Memory B cell (primary cell): ENCODE results near the gene SLC4A2.

Experiments used
- ATAC-seq: fragments of 150-1000 bp; cut with Tn5 transposase; 2 replicates; pipeline ENCODE4 v1.10.0; 2021; ENCODE audit warnings: low read depth, mild to moderate bottlenecking, moderate library complexity
- DNase-seq, 2 donors: peaks; one replicate each; pipeline ENCODE4 v3.0.0; 2022; ENCODE audit warnings: low spot score in 2 of 2
- H3K27ac Mint-ChIP-seq: one replicate; pipeline ENCODE4 v1.8.0; 2022; ENCODE audit warnings: mild to moderate bottlenecking, moderate library complexity, mixed read lengths
- H3K27me3 Mint-ChIP-seq: one replicate; pipeline ENCODE4 v1.8.0; 2022; ENCODE audit warnings: mixed read lengths
- H3K36me3 Mint-ChIP-seq: one replicate; pipeline ENCODE4 v1.8.0; 2022; ENCODE audit warnings: mild to moderate bottlenecking, mixed read lengths
- H3K4me1 Mint-ChIP-seq: one replicate; pipeline ENCODE4 v1.8.0; 2022; ENCODE audit warnings: mixed read lengths
- H3K4me3 Mint-ChIP-seq: one replicate; pipeline ENCODE4 v1.8.0; 2022; ENCODE audit warnings: mild to moderate bottlenecking, moderate library complexity, mixed read lengths
- H3K9me3 Mint-ChIP-seq: one replicate; pipeline ENCODE4 v1.8.0; 2022; ENCODE audit warnings: mixed read lengths

SLC4A2 gene

GRCh38 chr7:151103973-151104372, 44.6 kb downstream of the SLC4A2 start:
- Mint-ChIP-seq H3K27ac (no peak overlapping the region), H3K9me3 (no peaks in the 10 kb centered on the region), H3K4me3 (no peak overlapping the region), H3K36me3 (peaks cover 1% of the 10 kb centered on the region), H3K4me1 (no peaks in the 10 kb centered on the region), H3K27me3 (no peaks in the 10 kb centered on the region)
- ATAC-seq (no peak), DNase-seq (no peak)

GRCh38 chr7:151104411-151105235, 45.2 kb downstream of the SLC4A2 start:
- no peaks in the 10 kb centered on the region for H3K4me1 Mint-ChIP-seq
- no peak overlapping the region for H3K27ac Mint-ChIP-seq
- ATAC-seq (no peak), DNase-seq (no peak)
- H3K9me3 Mint-ChIP-seq = no peaks in the 10 kb centered on the region
- peaks cover 1% of the 10 kb centered on the region for H3K36me3 Mint-ChIP-seq
- no peak overlapping the region for H3K4me3 Mint-ChIP-seq
- H3K27me3 Mint-ChIP-seq = no peaks in the 10 kb centered on the region

- no peak overlapping the region for H3K4me3 Mint-ChIP-seq
- no peak for DNase-seq
- no peak for ATAC-seq
- H3K36me3 Mint-ChIP-seq = peaks cover 1% of the 10 kb centered on the region
- no peaks in the 10 kb centered on the region for H3K27me3 Mint-ChIP-seq
- peaks cover 7% of the 10 kb centered on the region for H3K4me1 Mint-ChIP-seq
- H3K27ac Mint-ChIP-seq = no peak overlapping the region
- H3K9me3 Mint-ChIP-seq = no peaks in the 10 kb centered on the region
Measured at GRCh38 chr7:151107882-151108281, 48.5 kb downstream of the SLC4A2 start.

- H3K9me3 Mint-ChIP-seq = no peaks in the 10 kb centered on the region
- H3K4me3 Mint-ChIP-seq = no peak overlapping the region
- DNase-seq (no peak), ATAC-seq (no peak)
- H3K36me3 Mint-ChIP-seq = no peaks in the 10 kb centered on the region
- peaks cover 7% of the 10 kb centered on the region for H3K4me1 Mint-ChIP-seq
- H3K27me3 Mint-ChIP-seq = no peaks in the 10 kb centered on the region
- no peak overlapping the region for H3K27ac Mint-ChIP-seq
Measured at GRCh38 chr7:151109094-151110048, 50.0 kb downstream of the SLC4A2 start.

- Mint-ChIP-seq H3K4me1 (peaks cover 7% of the 10 kb centered on the region), H3K36me3 (no peaks in the 10 kb centered on the region), H3K27me3 (no peaks in the 10 kb centered on the region), H3K27ac (no peak overlapping the region), H3K9me3 (no peaks in the 10 kb centered on the region), H3K4me3 (no peak overlapping the region)
- no peak for DNase-seq
- no peak for ATAC-seq
Measured at GRCh38 chr7:151110236-151110940, 51.0 kb downstream of the SLC4A2 start.

GRCh38 chr7:151110941-151111645, 51.7 kb downstream of the SLC4A2 start:
- Mint-ChIP-seq H3K27me3 (no peaks in the 10 kb centered on the region), H3K4me1 (peaks cover 10% of the 10 kb centered on the region), H3K36me3 (no peaks in the 10 kb centered on the region), H3K27ac (no peak overlapping the region), H3K4me3 (no peak overlapping the region), H3K9me3 (no peaks in the 10 kb centered on the region)
- ATAC-seq (peak; percentile 87), DNase-seq (peak; percentile 72 to 85)

- H3K36me3 Mint-ChIP-seq = peaks cover 1% of the 10 kb centered on the region
- no peak overlapping the region for H3K27ac Mint-ChIP-seq
- H3K4me3 Mint-ChIP-seq = peak overlapping the region; percentile 8
- ATAC-seq (no peak), DNase-seq (no peak)
- no peaks in the 10 kb centered on the region for H3K27me3 Mint-ChIP-seq
- H3K4me1 Mint-ChIP-seq = peaks cover 10% of the 10 kb centered on the region
- no peaks in the 10 kb centered on the region for H3K9me3 Mint-ChIP-seq
Measured at GRCh38 chr7:151113344-151114150, 54.2 kb downstream of the SLC4A2 start.

GRCh38 chr7:151114151-151115090, 55.0 kb downstream of the SLC4A2 start:
- Mint-ChIP-seq H3K4me3 (no peak overlapping the region), H3K27ac (no peak overlapping the region), H3K4me1 (peaks cover 10% of the 10 kb centered on the region), H3K9me3 (no peaks in the 10 kb centered on the region), H3K36me3 (peaks cover 7% of the 10 kb centered on the region), H3K27me3 (no peaks in the 10 kb centered on the region)
- ATAC-seq (no peak), DNase-seq (no peak)

GRCh38 chr7:151115121-151115835, 55.9 kb downstream of the SLC4A2 start:
- H3K4me3 Mint-ChIP-seq = peak overlapping the region; percentile 29

GRCh38 chr7:151115836-151116418, 56.5 kb downstream of the SLC4A2 start:
- Mint-ChIP-seq H3K4me3 (peak overlapping the region; percentile 29), H3K27me3 (no peaks in the 10 kb centered on the region), H3K9me3 (no peaks in the 10 kb centered on the region), H3K36me3 (peaks cover 12% of the 10 kb centered on the region), H3K4me1 (peaks cover 3% of the 10 kb centered on the region), H3K27ac (no peak overlapping the region)
- no peak for ATAC-seq
- DNase-seq = no peak

More at GRCh38 chr7:151115121-151115835, 55.9 kb downstream of the SLC4A2 start:
- Mint-ChIP-seq H3K36me3 (peaks cover 8% of the 10 kb centered on the region), H3K27me3 (no peaks in the 10 kb centered on the region), H3K4me1 (peaks cover 6% of the 10 kb centered on the region), H3K27ac (no peak overlapping the region), H3K9me3 (no peaks in the 10 kb centered on the region)
- ATAC-seq (peak; percentile 49), DNase-seq (no peak)
